PC-3 (cell line): Measurements from ENCODE around the gene GALNT15. TPM values are rescaled to one million over a fixed set of nuclear protein-coding genes. Genes with fewer than 3 reads are reported as not detected.

Experiments used
- ATAC-seq: fragments of 200-7000 bp; cut with Tn5 transposase; 2 replicates; pipeline ENCODE4 v1.9.1; 2020; ENCODE audit warnings: mild to moderate bottlenecking, moderate library complexity
- BruUV-seq: library from RNA; stranded (reverse); fragments of 400-500 nt; replicated peaks from 2 replicates; lab custom pipeline; 2021; lab: Mats Ljungman, UMichigan
- CTCF ChIA-PET: fragments of 300-600 bp; sonication (Branson Sonifier 250); formaldehyde crosslinking; loops from one replicate; lab custom pipeline; 2022; ENCODE audit warnings: antibody characterized with exemption; lab: Charles Lee
- POLR2A ChIA-PET: fragments of 300-600 bp; sonication (Branson Sonifier 250); formaldehyde crosslinking; loops from one replicate; lab custom pipeline; 2022; ENCODE audit warnings: antibody characterized with exemption; ENCODE audit not compliant: unreplicated experiment; lab: Charles Lee
- DNase-seq: peaks from one replicate; pipeline ENCODE4 v3.0.0-alpha.2; 2015
- H2AFZ ChIP-seq: fragments of 300-600 bp; sonication (generic); 2 replicates; pipeline ENCODE4 v1.6.0; 2016; ENCODE audit warnings: antibody characterized with exemption, low read length
- H3F3A ChIP-seq: fragments of 300-600 bp; sonication (generic); one replicate; pipeline ENCODE4 v1.6.0; 2017; ENCODE audit warnings: antibody characterized with exemption, low read length, control low read depth, mild to moderate bottlenecking; ENCODE audit not compliant: unreplicated experiment
- H3K27ac ChIP-seq: fragments of 300-600 bp; sonication (generic); 2 replicates; pipeline ENCODE4 v1.5.1; 2016; ENCODE audit warnings: mild to moderate bottlenecking, low read length
- H3K27me3 ChIP-seq: fragments of 300-600 bp; sonication (generic); 2 replicates; pipeline ENCODE4 v1.6.1; 2016; ENCODE audit warnings: low read length, mixed read lengths
- H3K36me3 ChIP-seq: fragments of 300-600 bp; sonication (generic); 2 replicates; pipeline ENCODE4 v1.6.1; 2016; ENCODE audit warnings: low read depth, mixed run types, low read length, mixed read lengths
- H3K4me1 ChIP-seq: fragments of 300-600 bp; sonication (generic); 2 replicates; pipeline ENCODE4 v1.5.1; 2016; ENCODE audit warnings: low read length; ENCODE audit not compliant: insufficient read depth
- H3K4me2 ChIP-seq: fragments of 300-600 bp; sonication (generic); 2 replicates; pipeline ENCODE4 v1.6.0; 2016; ENCODE audit warnings: low read length
- H3K4me3 ChIP-seq: fragments of 300-600 bp; sonication (generic); 2 replicates; pipeline ENCODE4 v1.5.1; 2016; ENCODE audit warnings: mild to moderate bottlenecking, low read length, mixed read lengths
- H3K79me2 ChIP-seq: fragments of 300-600 bp; sonication (generic); 2 replicates; pipeline ENCODE4 v1.6.1; 2017; ENCODE audit warnings: low read length, mixed read lengths
- H3K9ac ChIP-seq: fragments of 300-600 bp; sonication (generic); 2 replicates; pipeline ENCODE4 v1.6.0; 2016; ENCODE audit warnings: mild to moderate bottlenecking, low read length
- H3K9me2 ChIP-seq: fragments of 300-600 bp; sonication (generic); replicated peaks from 2 replicates; pipeline ENCODE4 v1.6.1; 2016; ENCODE audit warnings: mixed run types, low read length, mixed read lengths
- H3K9me3 ChIP-seq: fragments of 300-600 bp; sonication (generic); 2 replicates; pipeline ENCODE4 v1.6.1; 2016; ENCODE audit warnings: low read length, mixed read lengths
- H4K20me1 ChIP-seq: fragments of 300-600 bp; sonication (generic); 2 replicates; pipeline ENCODE4 v1.6.1; 2016; ENCODE audit warnings: low read length, mixed read lengths
- CTCF ChIP-seq: fragments of 300-600 bp; sonication (generic); conservative IDR thresholded peaks from 2 replicates; pipeline ENCODE4 v1.5.1; 2017; ENCODE audit warnings: antibody characterized with exemption, low read depth, mild to moderate bottlenecking, low read length
- EZH2 ChIP-seq: fragments of 300-600 bp; sonication (generic); IDR thresholded peaks from one replicate; pipeline ENCODE4 v1.6.1; 2017; ENCODE audit warnings: antibody characterized with exemption, mild to moderate bottlenecking, low read length; ENCODE audit not compliant: unreplicated experiment
- EZH2phosphoT487 ChIP-seq: fragments of 300-600 bp; sonication (generic); IDR thresholded peaks from 2 replicates; pipeline ENCODE4 v1.6.1; 2018; ENCODE audit warnings: mild to moderate bottlenecking, antibody characterized with exemption, low read length, borderline replicate concordance
- intact Hi-C: fragments of 100-400 bp; cut with micrococcal nuclease; formaldehyde crosslinking; loops from 2 replicates; pipeline ENCODE4 v1.9.0; 2023
- total RNA-seq: library from RNA; depleted of rRNA; stranded (reverse); fragments of >200 nt; gene quantifications from 2 replicates; pipeline ENCODE4 v1.2.3, GENCODE V29; 2014

Gene GALNT15
- total RNA-seq, 1 experiment from 2014 or later, result not detected

- no peak for ATAC-seq
- H3K9me2 ChIP-seq, result no peaks in the 10 kb centered on the region
- ChIA-PET POLR2A (no interaction called here), CTCF (no interaction called here)
- H3K27me3 ChIP-seq, result no peaks in the 10 kb centered on the region
- intact Hi-C loops, result no loop called here
- no peaks in the 10 kb centered on the region for H3K79me2 ChIP-seq
- TF ChIP-seq CTCF (no peak), EZH2 (no peak), EZH2phosphoT487 (no peak)
- H3K27ac ChIP-seq, result no peak overlapping the region
- no peak overlapping the region for H3K9ac ChIP-seq
- no peak for DNase-seq
- H3K4me1 ChIP-seq, result no peaks in the 10 kb centered on the region
- no peak overlapping the region for H3K4me3 ChIP-seq
- H4K20me1 ChIP-seq, result no peaks in the 10 kb centered on the region
- BruUV-seq, result no TSS peak
- no peak overlapping the region for H2AFZ ChIP-seq
- H3K4me2 ChIP-seq, result no peak overlapping the region
- H3F3A ChIP-seq, result no peaks in the 10 kb centered on the region
- no peaks in the 10 kb centered on the region for H3K9me3 ChIP-seq
- no peaks in the 10 kb centered on the region for H3K36me3 ChIP-seq
Measured at GRCh38 chr3:16231983-16232382, 57.5 kb downstream of the GALNT15 start.

GRCh38 chr3:16233806-16234205, 59.3 kb downstream of the GALNT15 start:
- POLR2A ChIA-PET, result interaction anchor here (0.6 kb wide), 1 partner anchor 159 kb away, joined by 3 read pairs; no protein-coding TSS in a partner anchor
- H3K27me3 ChIP-seq, result no peaks in the 10 kb centered on the region
- intact Hi-C loops, result no loop called here
- ATAC-seq (no peak), DNase-seq (no peak)
- H3K27ac ChIP-seq, result no peak overlapping the region
- no peaks in the 10 kb centered on the region for H4K20me1 ChIP-seq
- TF ChIP-seq EZH2 (no peak), CTCF (no peak), EZH2phosphoT487 (no peak)
- CTCF ChIA-PET, result no interaction called here
- no peaks in the 10 kb centered on the region for H3K4me1 ChIP-seq
- no peak overlapping the region for H2AFZ ChIP-seq
- no peak overlapping the region for H3K9ac ChIP-seq
- H3K9me3 ChIP-seq, result no peaks in the 10 kb centered on the region
- H3K9me2 ChIP-seq, result no peaks in the 10 kb centered on the region
- H3F3A ChIP-seq, result no peaks in the 10 kb centered on the region
- H3K79me2 ChIP-seq, result no peaks in the 10 kb centered on the region
- no peak overlapping the region for H3K4me3 ChIP-seq
- no TSS peak for BruUV-seq
- H3K4me2 ChIP-seq, result no peak overlapping the region
- H3K36me3 ChIP-seq, result no peaks in the 10 kb centered on the region

- peaks cover 2% of the 10 kb centered on the region; the same call in 1 of the 2 replicates for H3K4me1 ChIP-seq
- no TSS peak for BruUV-seq
- no peaks in the 10 kb centered on the region for H3K27me3 ChIP-seq
- no peaks in the 10 kb centered on the region for H3K79me2 ChIP-seq
- H3K9ac ChIP-seq, result no peak overlapping the region
- no peak overlapping the region for H3K4me3 ChIP-seq
- ATAC-seq, result no peak
- H2AFZ ChIP-seq, result no peak overlapping the region
- H3K36me3 ChIP-seq, result no peaks in the 10 kb centered on the region
- CTCF ChIA-PET, result interaction anchor here (0.6 kb wide), 1 partner anchor 14 kb away, joined by 5 read pairs; no protein-coding TSS in a partner anchor
- intact Hi-C loops, result no loop called here
- H4K20me1 ChIP-seq, result no peaks in the 10 kb centered on the region
- H3F3A ChIP-seq, result no peaks in the 10 kb centered on the region
- POLR2A ChIA-PET, result interaction anchor here (0.6 kb wide), 1 partner anchor 159 kb away, joined by 3 read pairs; no protein-coding TSS in a partner anchor
- DNase-seq, result no peak
- no peak for TF ChIP-seq EZH2phosphoT487
- no peak for TF ChIP-seq CTCF
- TF ChIP-seq EZH2, result no peak
- no peak overlapping the region for H3K27ac ChIP-seq
- no peaks in the 10 kb centered on the region for H3K9me3 ChIP-seq
- H3K4me2 ChIP-seq, result no peak overlapping the region
- H3K9me2 ChIP-seq, result no peaks in the 10 kb centered on the region
Measured at GRCh38 chr3:16234281-16234680, 59.8 kb downstream of the GALNT15 start.
